ENCODE results near the gene SPOCK3. TPM values are rescaled to one million over a fixed set of nuclear protein-coding genes. Genes with fewer than 3 reads are reported as not detected.

Gene SPOCK3
- total RNA-seq, 1 donor: not detected

DNA sequence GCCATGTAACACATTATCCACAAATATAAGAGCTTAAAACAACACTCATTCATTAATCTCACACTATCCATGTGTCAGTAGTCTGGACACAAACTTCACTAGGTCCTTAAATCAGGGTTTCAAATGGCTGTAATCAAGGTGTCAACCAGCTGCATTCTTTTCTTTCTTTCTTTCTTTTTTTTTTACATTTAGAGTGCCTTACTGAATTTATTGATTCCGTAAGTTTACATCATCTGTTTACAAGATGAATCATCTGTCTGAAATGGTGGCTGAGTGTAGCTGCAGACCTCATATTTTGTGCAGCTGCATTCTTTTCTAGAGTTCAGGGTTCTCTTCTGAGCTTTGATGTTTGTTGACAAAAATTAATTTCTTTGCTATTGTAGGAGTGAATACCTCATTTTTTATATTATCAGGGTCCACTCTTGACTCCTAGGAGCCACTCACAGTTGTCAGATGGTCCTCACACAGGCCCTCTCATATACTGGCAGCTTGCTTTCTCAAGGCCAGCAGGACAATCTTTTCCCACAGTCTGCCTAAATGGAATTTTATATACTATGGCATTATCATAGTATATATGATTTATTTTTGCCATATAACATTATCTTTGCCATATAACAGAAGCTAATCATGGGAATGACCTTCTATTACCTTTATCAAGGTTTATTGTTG, 37.8 kb downstream of the SPOCK3 start:
- no peak for DNase-seq (ENCODE audit: insufficient read length, low spot score, missing footprints)
- no peak overlapping the region for H3K4me2 ChIP-seq (ENCODE audit: insufficient read depth, low read length)
- TF ChIP-seq, protein P1, sequence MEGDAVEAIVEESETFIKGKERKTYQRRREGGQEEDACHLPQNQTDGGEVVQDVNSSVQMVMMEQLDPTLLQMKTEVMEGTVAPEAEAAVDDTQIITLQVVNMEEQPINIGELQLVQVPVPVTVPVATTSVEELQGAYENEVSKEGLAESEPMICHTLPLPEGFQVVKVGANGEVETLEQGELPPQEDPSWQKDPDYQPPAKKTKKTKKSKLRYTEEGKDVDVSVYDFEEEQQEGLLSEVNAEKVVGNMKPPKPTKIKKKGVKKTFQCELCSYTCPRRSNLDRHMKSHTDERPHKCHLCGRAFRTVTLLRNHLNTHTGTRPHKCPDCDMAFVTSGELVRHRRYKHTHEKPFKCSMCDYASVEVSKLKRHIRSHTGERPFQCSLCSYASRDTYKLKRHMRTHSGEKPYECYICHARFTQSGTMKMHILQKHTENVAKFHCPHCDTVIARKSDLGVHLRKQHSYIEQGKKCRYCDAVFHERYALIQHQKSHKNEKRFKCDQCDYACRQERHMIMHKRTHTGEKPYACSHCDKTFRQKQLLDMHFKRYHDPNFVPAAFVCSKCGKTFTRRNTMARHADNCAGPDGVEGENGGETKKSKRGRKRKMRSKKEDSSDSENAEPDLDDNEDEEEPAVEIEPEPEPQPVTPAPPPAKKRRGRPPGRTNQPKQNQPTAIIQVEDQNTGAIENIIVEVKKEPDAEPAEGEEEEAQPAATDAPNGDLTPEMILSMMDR (IDR thresholded peaks at IDR 0.05; ENCODE audit: extremely low read depth, low read depth, low read length): no peak

DNA sequence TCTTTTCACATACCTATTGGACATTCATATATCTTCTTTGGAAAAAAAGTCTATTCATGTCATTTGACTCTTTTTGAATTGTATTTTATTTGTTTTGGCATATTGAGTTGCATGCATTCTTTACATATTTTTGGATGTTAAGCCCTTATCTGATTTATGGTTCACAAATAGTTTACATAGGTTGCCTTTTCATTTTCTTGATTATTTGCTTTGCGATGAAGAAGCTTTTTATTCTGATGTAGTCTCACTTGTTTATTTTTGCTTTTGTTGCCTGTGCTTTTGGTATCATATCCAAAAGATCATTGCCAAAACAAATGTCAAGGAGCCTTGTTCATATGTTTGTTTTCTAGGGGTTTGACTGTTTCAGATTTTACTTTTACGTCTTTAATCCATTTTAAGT, 43.9 kb downstream of the SPOCK3 start:
- Histone ChIP-seq H3K4me2 (ENCODE audit: insufficient read depth, low read length) (no peak overlapping the region), H2AFZ (ENCODE audit: low read length) (no peak overlapping the region), H3K36me3 (ENCODE audit: insufficient read depth, low read length) (no peaks in the 10 kb centered on the region), H3K4me1 (ENCODE audit: insufficient read depth, low read length) (no peaks in the 10 kb centered on the region), H3K79me2 (ENCODE audit: insufficient read depth, low read length) (no peaks in the 10 kb centered on the region), H4K20me1 (ENCODE audit: insufficient read depth, low read length) (no peaks in the 10 kb centered on the region), H3K9me3 (ENCODE audit: low read depth, low read length) (peaks cover 1% of the 10 kb centered on the region), H3K27me3 (ENCODE audit: insufficient read depth, low read length) (no peaks in the 10 kb centered on the region), H3K27ac (ENCODE audit: low read depth, low read length) (no peak overlapping the region), H3K4me3 (ENCODE audit: insufficient read depth, low read length) (no peak overlapping the region)
- no peak for DNase-seq (ENCODE audit: insufficient read length, low spot score, missing footprints)
- TF ChIP-seq, protein P1 (IDR thresholded peaks at IDR 0.05; ENCODE audit: extremely low read depth, low read depth, low read length): no peak

More for the DNA sequence above, 37.8 kb downstream of the SPOCK3 start:
- peaks cover 1% of the 10 kb centered on the region for H3K9me3 ChIP-seq (ENCODE audit: low read depth, low read length)
- no peak overlapping the region for H2AFZ ChIP-seq (ENCODE audit: low read length)
- H3K79me2 ChIP-seq (ENCODE audit: insufficient read depth, low read length): no peaks in the 10 kb centered on the region
- no peak overlapping the region for H3K27ac ChIP-seq (ENCODE audit: low read depth, low read length)
- no peaks in the 10 kb centered on the region for H4K20me1 ChIP-seq (ENCODE audit: insufficient read depth, low read length)
- no peak overlapping the region for H3K4me3 ChIP-seq (ENCODE audit: insufficient read depth, low read length)
- no peaks in the 10 kb centered on the region for H3K27me3 ChIP-seq (ENCODE audit: insufficient read depth, low read length)
- no peaks in the 10 kb centered on the region for H3K4me1 ChIP-seq (ENCODE audit: insufficient read depth, low read length)
- no peaks in the 10 kb centered on the region for H3K36me3 ChIP-seq (ENCODE audit: insufficient read depth, low read length)

DNA sequence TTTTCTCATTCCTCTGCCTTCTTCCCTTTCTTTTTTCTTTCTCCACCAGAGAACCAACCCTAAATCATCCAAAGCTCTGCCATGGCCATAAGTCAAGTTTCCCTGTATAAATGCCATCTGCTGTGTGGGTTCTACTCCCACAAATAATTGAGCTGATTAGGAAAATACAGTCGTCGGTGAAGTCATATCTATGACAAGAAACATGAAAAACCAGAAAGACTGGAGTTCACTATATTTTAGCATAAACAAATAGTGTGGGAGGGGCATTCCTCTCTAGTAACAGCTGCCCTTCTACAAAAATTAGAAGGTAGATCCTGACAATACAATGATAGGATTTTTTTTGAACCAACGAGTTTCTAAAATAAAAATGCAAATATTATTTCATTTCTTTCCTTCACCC, 48.8 kb downstream of the SPOCK3 start:
- no peaks in the 10 kb centered on the region for H3K4me1 ChIP-seq (ENCODE audit: insufficient read depth, low read length)
- TF ChIP-seq, protein P1 (IDR thresholded peaks at IDR 0.05; ENCODE audit: extremely low read depth, low read depth, low read length): no peak
- H3K9me3 ChIP-seq (ENCODE audit: low read depth, low read length): peaks cover 2% of the 10 kb centered on the region
- DNase-seq (ENCODE audit: insufficient read length, low spot score, missing footprints): peak; percentile 19
- no peaks in the 10 kb centered on the region for H3K79me2 ChIP-seq (ENCODE audit: insufficient read depth, low read length)
- no peak overlapping the region for H3K4me3 ChIP-seq (ENCODE audit: insufficient read depth, low read length)
- no peak overlapping the region for H3K27ac ChIP-seq (ENCODE audit: low read depth, low read length)
- H3K36me3 ChIP-seq (ENCODE audit: insufficient read depth, low read length): no peaks in the 10 kb centered on the region
- no peak overlapping the region for H2AFZ ChIP-seq (ENCODE audit: low read length)
- H3K4me2 ChIP-seq (ENCODE audit: insufficient read depth, low read length): no peak overlapping the region
- H3K27me3 ChIP-seq (ENCODE audit: insufficient read depth, low read length): no peaks in the 10 kb centered on the region
- no peaks in the 10 kb centered on the region for H4K20me1 ChIP-seq (ENCODE audit: insufficient read depth, low read length)

DNA sequence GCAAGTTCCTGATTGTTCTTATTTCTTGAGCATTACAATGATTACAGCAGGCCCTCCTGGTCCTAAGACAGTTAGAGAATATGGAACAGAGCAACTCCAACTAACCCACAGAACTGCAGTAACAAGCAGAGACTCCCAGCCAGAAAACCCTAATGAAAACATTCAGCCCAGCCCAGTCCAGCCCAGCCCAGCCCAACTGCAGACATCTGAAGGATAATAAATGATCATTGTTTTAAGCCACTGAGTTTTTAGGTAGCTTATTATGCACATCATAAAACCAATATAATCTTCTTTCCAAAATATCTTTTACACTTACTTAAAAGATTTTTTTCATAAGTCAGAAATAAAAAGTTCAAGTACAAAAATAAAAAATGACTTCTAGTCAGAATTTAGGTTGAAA, 51.3 kb downstream of the SPOCK3 start:
- Histone ChIP-seq H2AFZ (ENCODE audit: low read length) (no peak overlapping the region), H3K4me1 (ENCODE audit: insufficient read depth, low read length) (no peaks in the 10 kb centered on the region), H3K4me2 (ENCODE audit: insufficient read depth, low read length) (no peak overlapping the region), H3K9me3 (ENCODE audit: low read depth, low read length) (peaks cover 2% of the 10 kb centered on the region), H3K27ac (ENCODE audit: low read depth, low read length) (no peak overlapping the region), H3K79me2 (ENCODE audit: insufficient read depth, low read length) (no peaks in the 10 kb centered on the region), H3K36me3 (ENCODE audit: insufficient read depth, low read length) (no peaks in the 10 kb centered on the region), H3K27me3 (ENCODE audit: insufficient read depth, low read length) (no peaks in the 10 kb centered on the region), H3K4me3 (ENCODE audit: insufficient read depth, low read length) (no peak overlapping the region), H4K20me1 (ENCODE audit: insufficient read depth, low read length) (no peaks in the 10 kb centered on the region)
- TF ChIP-seq, protein P1 (IDR thresholded peaks at IDR 0.05; ENCODE audit: extremely low read depth, low read depth, low read length): no peak
- no peak for DNase-seq (ENCODE audit: insufficient read length, low spot score, missing footprints)
